Upper lobe of left lung (tissue), 4 donors: ENCODE results near the gene KCNJ3.

Experiments
- CTCF ChIP-seq, 6 experiments: fragments of 450-650 bp in 4 of 6; fragments of 200-600 bp in 2 of 6; sonication (generic) in 2 of 6; IDR thresholded peaks; one replicate each; pipeline ENCODE4 v1.5.1; 2016 to 2019; ENCODE audit warnings: antibody characterized with exemption in 6 of 6
- EP300 ChIP-seq, 4 donors: sonication (generic); formaldehyde crosslinking; IDR thresholded peaks; one replicate each; pipeline ENCODE4 v1.5.1; 2017; ENCODE audit warnings: antibody characterized with exemption in 4 of 4, control low read depth in 2 of 4
- POLR2A ChIP-seq, 4 donors: fragments of 450-650 bp; IDR thresholded peaks; one replicate each; pipeline ENCODE4 v1.5.1; 2016 to 2017; ENCODE audit warnings: antibody characterized with exemption in 4 of 4, mild to moderate bottlenecking in 2 of 4
- POLR2AphosphoS5 ChIP-seq, 2 donors: sonication (generic); formaldehyde crosslinking; IDR thresholded peaks; one replicate each; pipeline ENCODE4 v1.5.1; 2017; ENCODE audit warnings: antibody characterized with exemption in 2 of 2

- no peak for TF ChIP-seq EP300 (IDR thresholded peaks at IDR 0.05)
- no peak for TF ChIP-seq CTCF (IDR thresholded peaks at IDR 0.05)
- no peak for TF ChIP-seq POLR2A (IDR thresholded peaks at IDR 0.05)
- TF ChIP-seq POLR2AphosphoS5 (IDR thresholded peaks at IDR 0.05) = no peak
Observed at GRCh38 chr2:154710685-154711084, 12.2 kb downstream of the KCNJ3 start.
